ENCODE data around the gene KRT14.

GRCh38 chr17:41632482-41633105, 45.9 kb upstream of the KRT14 start:
- TF ChIP-seq CTCF (IDR thresholded peaks at IDR 0.05) = no peak
- TF ChIP-seq POLR2A (IDR thresholded peaks at IDR 0.05) = no peak
